GM12878 (cell line): Measurements from ENCODE around the gene ZNF823. TPM values are rescaled to one million over a fixed set of nuclear protein-coding genes. Genes with fewer than 3 reads are reported as not detected.

Experiments used
- ATAC-seq: fragments of 200-7000 bp; cut with Tn5 transposase; 3 replicates; pipeline ENCODE4 v1.9.1; 2020; ENCODE audit warnings: mild to moderate bottlenecking, moderate library complexity
- BruUV-seq: library from RNA; stranded (reverse); fragments of 400-500 nt; replicated peaks from 2 replicates; lab custom pipeline; 2021; lab: Mats Ljungman, UMichigan
- CTCF ChIA-PET: fragments of 300-600 bp; sonication (Branson Sonifier 250); formaldehyde crosslinking; extraction: SDS; loops from one replicate; lab custom pipeline; 2021; ENCODE audit warnings: inconsistent platforms; lab: Yijun Ruan, JAX
- POLR2A ChIA-PET: fragments of 350-600 bp; formaldehyde crosslinking; extraction: SDS; loops from one replicate; lab custom pipeline; 2021; ENCODE audit warnings: inconsistent platforms; lab: Charles Lee
- RAD21 ChIA-PET: fragments of 300-600 bp; sonication (Branson Sonifier 250); formaldehyde crosslinking; loops from one replicate; lab custom pipeline; 2023; ENCODE audit warnings: antibody characterized with exemption; ENCODE audit not compliant: unreplicated experiment; lab: Charles Lee
- SMC1A ChIA-PET: fragments of 300-600 bp; sonication (Branson Sonifier 250); formaldehyde crosslinking; loops from one replicate; lab custom pipeline; 2023; ENCODE audit not compliant: unreplicated experiment, uncharacterized antibody; lab: Charles Lee
- DNase-seq: peaks from one replicate; pipeline ENCODE4 v3.0.0-alpha.2; 2011; ENCODE audit warnings: low read depth, low spot score
- FAIRE-seq: peaks from 3 replicates; lab custom pipeline; 2011; peaks lifted over from hg19 to GRCh38; lab: Jason Lieb, UNC
- H2AFZ ChIP-seq: 2 replicates; pipeline ENCODE4 v1.6.0; 2011; ENCODE audit warnings: low read depth, low read length, control low read depth; ENCODE audit not compliant: control insufficient read depth
- H3K27ac ChIP-seq: 2 replicates; pipeline ENCODE4 v1.5.1; 2011; ENCODE audit warnings: control low read depth; ENCODE audit not compliant: control insufficient read depth, insufficient read depth
- H3K27me3 ChIP-seq, 2 experiments: replicated peaks in 1 of 2; 2 replicates each; pipeline versions ENCODE4 v1.6.0 to v1.6.1; 2011; ENCODE audit warnings: low read length in 1 of 2; ENCODE audit not compliant: control insufficient read depth in 2 of 2, insufficient read depth in 2 of 2
- H3K36me3 ChIP-seq, 2 experiments: 2 replicates each; pipeline ENCODE4 v1.5.1; 2011; ENCODE audit warnings: low read length in 1 of 2; ENCODE audit not compliant: control insufficient read depth in 2 of 2, insufficient read depth in 2 of 2
- H3K4me1 ChIP-seq: 2 replicates; pipeline ENCODE4 v1.6.1; 2011; ENCODE audit warnings: mild to moderate bottlenecking, low read length, moderate library complexity, mixed read lengths; ENCODE audit not compliant: control insufficient read depth, insufficient read depth
- H3K4me2 ChIP-seq: 2 replicates; pipeline ENCODE4 v1.6.0; 2011; ENCODE audit warnings: control low read depth; ENCODE audit not compliant: control insufficient read depth, insufficient read depth
- H3K4me3 ChIP-seq: fragments of 200-600 bp; sonication (generic); 2 replicates; pipeline ENCODE4 v1.5.1; 2016
- H3K79me2 ChIP-seq: 2 replicates; pipeline ENCODE4 v1.6.0; 2011; ENCODE audit warnings: low read length; ENCODE audit not compliant: control insufficient read depth, insufficient read depth
- H3K9ac ChIP-seq: 2 replicates; pipeline ENCODE4 v1.8.0; 2011; ENCODE audit warnings: low read length, control low read depth, mixed read lengths; ENCODE audit not compliant: control insufficient read depth, insufficient read depth
- H3K9me3 ChIP-seq: replicated peaks from 3 replicates; pipeline ENCODE4 v1.5.1; 2011; ENCODE audit warnings: mild to moderate bottlenecking, low read length; ENCODE audit not compliant: control insufficient read depth, insufficient read depth
- H4K20me1 ChIP-seq: 2 replicates; pipeline ENCODE4 v1.6.0; 2011; ENCODE audit not compliant: control insufficient read depth, insufficient read depth
- EZH2 ChIP-seq: IDR thresholded peaks from 2 replicates; pipeline ENCODE4 v1.6.1; 2012; ENCODE audit warnings: low read depth, mild to moderate bottlenecking, control low read depth, inconsistent platforms, low read length, borderline replicate concordance; ENCODE audit not compliant: control insufficient read depth
- IRF4 ChIP-seq: IDR thresholded peaks from 2 replicates; pipeline ENCODE4 v1.6.1; 2011; ENCODE audit warnings: low read depth, low read length
- NFYA ChIP-seq: IDR thresholded peaks from 2 replicates; pipeline ENCODE4 v1.6.1; 2011; ENCODE audit warnings: low read depth, mild to moderate bottlenecking, low read length, improper control_type of control experiment, borderline replicate concordance
- WGBS: methylation state at CpG from one replicate; pipeline ENCODE4 v1.1.6; 2016; ENCODE audit warnings: low lambda C conversion rate; ENCODE audit not compliant: insufficient replicate concordance, insufficient coverage; ENCODE audit errors: missing lambda C conversion rate; 5-methylcytosine and 5-hydroxymethylcytosine counted together
- in situ Hi-C: fragments of 300-500 bp; cut with MboI; formaldehyde crosslinking; loops from 9 replicates; pipeline ENCODE4 v1.14.3; 2018; ENCODE audit warnings: mixed read lengths
- intact Hi-C: fragments of 100-400 bp; cut with micrococcal nuclease; formaldehyde crosslinking; loops from one replicate; pipeline ENCODE4 v1.14.2; 2022; ENCODE audit not compliant: unreplicated experiment
- polyA plus RNA-seq, 11 experiments: library from polyadenylated mRNA; depleted of rRNA in 4 of 11; unstranded in 6 of 11; stranded (reverse) in 5 of 11; fragments of >200 nt; fragmentation: Nextera tagmentation in 4 of 11; fragmentation: Illumina TruSeq in 1 of 11; extraction: Ambion mirVana in 4 of 11; extraction: Trizol in 1 of 11; gene quantifications; 1 replicate in 1 of 11; 2 replicates in 10 of 11; pipeline versions ENCODE4 v1.2.1 to v1.2.3, GENCODE V29; 2011 to 2016; ENCODE audit warnings: inconsistent platforms in 2 of 11, missing spikeins in 2 of 11, low read depth in 1 of 11
- total RNA-seq, 4 experiments: library from RNA; depleted of rRNA in 3 of 4; stranded (reverse); fragments of >200 nt in 3 of 4; fragmentation: Illumina TruSeq in 1 of 4; extraction: Trizol in 1 of 4; gene quantifications; 2 replicates each; pipeline versions ENCODE4 v1.2.1 to v1.2.3, GENCODE V29; 2013 to 2021
- TF ChIP-seq, protein P1 (sequence below): IDR thresholded peaks from 2 replicates; pipeline ENCODE4 v1.6.1; 2012; ENCODE audit warnings: low read depth, low read length, improper control_type of control experiment
- TF ChIP-seq, protein P2 (sequence below): fragments of 450-650 bp; conservative IDR thresholded peaks from 2 replicates; pipeline ENCODE4 v1.6.1; 2017; ENCODE audit warnings: mild to moderate bottlenecking, moderate library complexity

Gene ZNF823
- total and polyA plus RNA-seq, 10 of the 15 experiments (the other 5 are each of a cell fraction or from before 2014, with no cell fraction given), result 3.3 to 8.0 (median 4.5) TPM

DNA sequence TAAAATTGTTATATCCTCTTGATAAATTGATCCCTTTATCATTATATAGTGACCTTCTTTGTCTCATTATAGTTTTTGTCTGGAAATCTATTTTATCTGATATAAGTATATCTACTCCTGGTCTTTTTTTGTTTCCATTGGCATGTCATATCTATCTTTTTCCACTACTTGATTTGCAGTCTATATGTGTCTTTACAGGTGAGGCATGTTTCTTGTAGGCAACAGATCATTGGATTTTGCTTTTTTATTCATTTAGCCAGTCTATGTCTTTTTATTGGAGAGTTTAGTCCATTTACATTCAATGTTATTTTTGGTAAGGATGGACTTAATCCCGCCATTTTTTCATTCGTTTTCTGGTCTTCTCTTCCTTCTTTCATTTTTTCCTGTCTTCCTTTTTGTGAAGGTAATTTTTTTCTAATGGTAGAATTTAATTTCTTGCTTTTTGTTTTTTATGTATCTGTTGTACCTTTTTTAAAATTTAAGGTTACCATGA lies 13.5 kb upstream of the ZNF823 start:
- no peak overlapping the region for H2AFZ ChIP-seq
- DNase-seq (no peak), FAIRE-seq (no peak), ATAC-seq (no peak)
- H4K20me1 ChIP-seq, result no peaks in the 10 kb centered on the region
- no peak overlapping the region for H3K27ac ChIP-seq
- H3K4me3 ChIP-seq, result no peak overlapping the region
- no peak overlapping the region for H3K9ac ChIP-seq
- TF ChIP-seq, protein P1, sequence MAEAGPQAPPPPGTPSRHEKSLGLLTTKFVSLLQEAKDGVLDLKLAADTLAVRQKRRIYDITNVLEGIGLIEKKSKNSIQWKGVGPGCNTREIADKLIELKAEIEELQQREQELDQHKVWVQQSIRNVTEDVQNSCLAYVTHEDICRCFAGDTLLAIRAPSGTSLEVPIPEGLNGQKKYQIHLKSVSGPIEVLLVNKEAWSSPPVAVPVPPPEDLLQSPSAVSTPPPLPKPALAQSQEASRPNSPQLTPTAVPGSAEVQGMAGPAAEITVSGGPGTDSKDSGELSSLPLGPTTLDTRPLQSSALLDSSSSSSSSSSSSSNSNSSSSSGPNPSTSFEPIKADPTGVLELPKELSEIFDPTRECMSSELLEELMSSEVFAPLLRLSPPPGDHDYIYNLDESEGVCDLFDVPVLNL, result no peak
- TF ChIP-seq NFYA (no peak), IRF4 (no peak), EZH2 (no peak)
- TF ChIP-seq, protein P2, sequence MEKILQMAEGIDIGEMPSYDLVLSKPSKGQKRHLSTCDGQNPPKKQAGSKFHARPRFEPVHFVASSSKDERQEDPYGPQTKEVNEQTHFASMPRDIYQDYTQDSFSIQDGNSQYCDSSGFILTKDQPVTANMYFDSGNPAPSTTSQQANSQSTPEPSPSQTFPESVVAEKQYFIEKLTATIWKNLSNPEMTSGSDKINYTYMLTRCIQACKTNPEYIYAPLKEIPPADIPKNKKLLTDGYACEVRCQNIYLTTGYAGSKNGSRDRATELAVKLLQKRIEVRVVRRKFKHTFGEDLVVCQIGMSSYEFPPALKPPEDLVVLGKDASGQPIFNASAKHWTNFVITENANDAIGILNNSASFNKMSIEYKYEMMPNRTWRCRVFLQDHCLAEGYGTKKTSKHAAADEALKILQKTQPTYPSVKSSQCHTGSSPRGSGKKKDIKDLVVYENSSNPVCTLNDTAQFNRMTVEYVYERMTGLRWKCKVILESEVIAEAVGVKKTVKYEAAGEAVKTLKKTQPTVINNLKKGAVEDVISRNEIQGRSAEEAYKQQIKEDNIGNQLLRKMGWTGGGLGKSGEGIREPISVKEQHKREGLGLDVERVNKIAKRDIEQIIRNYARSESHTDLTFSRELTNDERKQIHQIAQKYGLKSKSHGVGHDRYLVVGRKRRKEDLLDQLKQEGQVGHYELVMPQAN, result no peak
- no peaks in the 10 kb centered on the region for H3K79me2 ChIP-seq
- no TSS peak for BruUV-seq
- peaks cover 4% of the 10 kb centered on the region for H3K9me3 ChIP-seq
- in situ Hi-C loops (no loop called here), intact Hi-C loops (no loop called here)
- H3K4me1 ChIP-seq, result no peaks in the 10 kb centered on the region
- ChIA-PET CTCF (no interaction called here), RAD21 (no interaction called here), POLR2A (no interaction called here), SMC1A (no interaction called here)
- no peaks in the 10 kb centered on the region for H3K36me3 ChIP-seq
- 58% methylated on average over 2 of the region's 2 CpGs for WGBS
- H3K27me3 ChIP-seq, result no peaks in the 10 kb centered on the region
- no peak overlapping the region for H3K4me2 ChIP-seq
